ENCODE results near the gene CASK.

The CASK gene

GRCh38 chrX:41471786-41472185, 451.6 kb downstream of the CASK start:
- DNase-seq (ENCODE audit: low spot score): no peak

DNA sequence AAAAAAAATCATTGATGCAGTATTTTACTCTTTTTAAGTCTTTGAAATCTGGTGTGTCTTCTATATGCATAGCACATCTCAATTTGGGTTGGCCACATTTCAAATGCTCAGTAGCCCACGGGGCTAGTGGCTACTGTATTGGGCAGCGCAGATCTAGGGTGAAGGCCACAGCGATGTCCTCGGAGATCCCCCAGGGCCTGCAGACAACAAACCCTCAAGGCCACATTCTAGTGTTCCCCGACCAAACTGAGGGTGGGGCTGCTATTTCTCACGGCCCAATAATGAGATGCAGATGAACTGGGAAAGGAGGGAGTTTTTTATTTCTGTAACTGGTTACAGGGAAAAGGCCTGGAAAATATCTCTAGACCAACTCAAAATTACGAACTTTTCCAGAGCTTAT, 452.6 kb downstream of the CASK start:
- no peak for DNase-seq (ENCODE audit: low spot score)

DNA sequence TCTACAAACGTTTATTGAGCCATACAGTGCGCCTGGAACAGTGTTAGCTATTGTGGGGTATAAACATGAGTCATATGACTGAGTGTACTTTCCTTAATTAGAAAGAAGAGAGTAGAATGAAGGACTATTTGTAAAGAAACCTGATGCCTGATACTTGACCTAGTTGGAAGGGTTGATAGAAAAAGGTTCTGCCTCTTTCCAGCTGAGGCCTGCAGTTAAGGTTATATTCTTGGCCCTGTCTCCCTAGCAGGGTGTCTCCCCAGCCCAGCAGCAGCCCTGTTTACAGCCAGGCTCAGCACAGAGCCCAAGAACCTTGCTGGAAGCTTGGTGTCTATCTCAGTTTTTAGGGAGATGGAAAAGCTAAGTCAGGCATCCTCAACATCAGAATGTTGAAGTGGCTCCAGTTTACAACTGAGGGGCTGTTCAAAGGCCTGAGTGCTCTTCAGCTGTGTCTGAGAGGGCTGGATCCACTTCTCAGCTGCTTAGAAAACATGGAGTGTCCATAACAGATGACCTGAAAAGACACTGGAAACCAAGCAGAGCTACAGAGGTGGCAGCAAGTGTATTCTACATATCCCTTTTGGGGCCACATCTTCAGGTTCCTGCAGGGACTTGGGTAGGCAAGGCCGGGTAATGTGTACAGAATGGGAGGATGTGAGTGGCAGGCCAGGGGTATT, 454.6 kb downstream of the CASK start:
- no peak for DNase-seq (ENCODE audit: low spot score)

All from hematopoietic multipotent progenitor cell treated with erythropoietin and hydrocortisone succinate and interleukin-3 and kit ligand, for 17 days (in vitro differentiated cells).